Measurements from ENCODE around the gene GFER.
A peak's percentile ranks its signal among the peaks of the same experiment; 100 is the strongest.

Gene GFER

GRCh38 chr16:1990351-1991134 lies 6.5 kb downstream of the GFER start:
- no peak for DNase-seq (ENCODE audit: low read depth in 2 of 2)

GRCh38 chr16:1991135-1991551 lies 7.2 kb downstream of the GFER start:
- no peak for DNase-seq (ENCODE audit: low read depth in 2 of 2)

GRCh38 chr16:1991588-1991947 lies 7.6 kb downstream of the GFER start:
- DNase-seq (ENCODE audit: low read depth in 2 of 2), result no peak

GRCh38 chr16:1991948-1992703 lies 8.1 kb downstream of the GFER start:
- DNase-seq (ENCODE audit: low read depth in 2 of 2), result peak; percentile 95 to 99

- DNase-seq (ENCODE audit: low read depth in 2 of 2), result no peak
Observed at GRCh38 chr16:1992704-1993317, 8.8 kb downstream of the GFER start.

GRCh38 chr16:1993731-1994131 lies 9.7 kb downstream of the GFER start:
- no peak for DNase-seq (ENCODE audit: low read depth in 2 of 2)

- no peak for DNase-seq (ENCODE audit: low read depth in 2 of 2)
Observed at GRCh38 chr16:1997494-1998359, 13.7 kb downstream of the GFER start.

- DNase-seq (ENCODE audit: low read depth in 2 of 2), result no peak
Observed at GRCh38 chr16:1998360-1998835, 14.4 kb downstream of the GFER start.

- DNase-seq (ENCODE audit: low read depth in 2 of 2), result no peak
Observed at GRCh38 chr16:1998852-1999801, 15.1 kb downstream of the GFER start.

- no peak for DNase-seq (ENCODE audit: low read depth in 2 of 2)
Observed at GRCh38 chr16:1999866-2000514, 16.0 kb downstream of the GFER start.

- no peak for DNase-seq (ENCODE audit: low read depth in 2 of 2)
Observed at GRCh38 chr16:2001035-2001434, 17.0 kb downstream of the GFER start.

GRCh38 chr16:2001456-2002355 lies 17.7 kb downstream of the GFER start:
- DNase-seq (ENCODE audit: low read depth in 2 of 2), result no peak

- DNase-seq (ENCODE audit: low read depth in 2 of 2), result no peak
Observed at GRCh38 chr16:2002406-2003230, 18.6 kb downstream of the GFER start.

- no peak for DNase-seq (ENCODE audit: low read depth in 2 of 2)
Observed at GRCh38 chr16:2003231-2003826, 19.3 kb downstream of the GFER start.

GRCh38 chr16:2003827-2004641 lies 20.0 kb downstream of the GFER start:
- DNase-seq (ENCODE audit: low read depth in 2 of 2), result peak; percentile 89 to 93

- DNase-seq (ENCODE audit: low read depth in 2 of 2), result no peak
Observed at GRCh38 chr16:2004795-2005517, 21.0 kb downstream of the GFER start.
